ENCODE data around the gene ADARB2.

The ADARB2 gene

DNA sequence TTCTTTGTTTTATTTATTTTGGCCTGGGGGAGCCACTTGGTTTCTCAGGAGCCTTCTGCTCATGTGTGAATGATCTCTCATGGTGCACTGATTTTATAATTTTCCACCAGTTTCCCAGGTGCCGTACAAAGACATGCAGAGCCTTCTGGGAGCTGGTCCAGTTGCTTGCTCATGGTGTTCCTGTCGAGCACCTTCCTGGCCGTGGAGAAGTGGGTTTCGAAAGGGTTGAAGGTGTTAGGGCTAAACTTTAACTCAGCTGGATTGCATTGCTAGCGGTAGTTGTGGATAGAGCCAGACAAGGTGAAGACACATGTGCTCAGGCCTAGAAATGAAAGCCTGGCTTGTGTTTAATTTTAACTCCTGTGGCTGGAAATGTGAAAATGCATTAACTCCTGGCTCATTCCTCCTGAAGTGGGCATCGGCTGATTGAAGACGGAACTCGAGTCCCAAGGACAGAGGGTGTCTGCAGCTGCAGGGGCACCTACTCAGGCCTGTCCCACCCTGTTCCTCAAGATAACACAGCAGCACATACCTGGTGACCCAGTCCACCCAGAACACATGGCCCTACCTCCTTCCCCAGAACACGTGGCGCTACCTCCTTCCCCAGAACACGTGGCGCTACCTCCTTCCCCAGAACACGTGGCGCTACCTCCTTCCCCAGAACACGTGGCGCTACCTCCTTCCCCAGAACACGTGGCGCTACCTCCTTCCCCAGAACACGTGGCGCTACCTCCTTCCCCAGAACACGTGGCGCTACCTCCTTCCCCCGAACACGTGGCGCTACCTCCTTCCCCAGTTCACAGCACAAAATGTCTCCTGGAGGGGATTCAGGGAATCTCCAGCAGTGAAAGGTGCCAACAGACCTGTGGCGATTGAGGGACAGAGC is 547.9 kb downstream of the ADARB2 start:
- no peak for DNase-seq

DNA sequence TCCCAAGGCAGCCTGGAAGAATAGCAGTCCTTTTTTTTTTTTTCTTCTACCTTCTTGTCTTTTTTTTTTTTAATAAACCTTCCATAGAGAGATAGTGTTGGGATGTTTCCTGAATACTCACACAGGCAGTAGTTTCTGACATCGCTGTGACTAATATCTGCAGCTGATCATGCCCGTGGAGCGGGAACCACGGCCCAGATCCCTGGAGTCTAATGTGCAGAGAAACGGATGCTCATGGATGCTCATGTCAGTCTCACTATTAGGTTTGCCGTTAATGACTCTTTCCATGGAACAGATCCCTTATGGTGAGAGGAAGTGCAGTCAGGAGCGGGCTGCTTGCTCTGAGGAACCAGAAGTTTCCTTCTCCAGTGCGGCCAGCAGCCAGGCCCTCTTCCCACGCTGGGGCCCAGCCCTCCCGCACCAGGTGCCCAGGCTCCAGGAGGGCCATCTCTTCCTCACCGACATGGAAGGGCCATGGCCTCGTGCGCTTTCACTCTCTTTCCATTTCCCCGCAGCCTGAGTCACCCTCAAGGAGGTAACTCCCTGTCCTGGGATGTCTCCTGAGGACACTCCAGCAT is 548.7 kb downstream of the ADARB2 start:
- no peak for DNase-seq

DNA sequence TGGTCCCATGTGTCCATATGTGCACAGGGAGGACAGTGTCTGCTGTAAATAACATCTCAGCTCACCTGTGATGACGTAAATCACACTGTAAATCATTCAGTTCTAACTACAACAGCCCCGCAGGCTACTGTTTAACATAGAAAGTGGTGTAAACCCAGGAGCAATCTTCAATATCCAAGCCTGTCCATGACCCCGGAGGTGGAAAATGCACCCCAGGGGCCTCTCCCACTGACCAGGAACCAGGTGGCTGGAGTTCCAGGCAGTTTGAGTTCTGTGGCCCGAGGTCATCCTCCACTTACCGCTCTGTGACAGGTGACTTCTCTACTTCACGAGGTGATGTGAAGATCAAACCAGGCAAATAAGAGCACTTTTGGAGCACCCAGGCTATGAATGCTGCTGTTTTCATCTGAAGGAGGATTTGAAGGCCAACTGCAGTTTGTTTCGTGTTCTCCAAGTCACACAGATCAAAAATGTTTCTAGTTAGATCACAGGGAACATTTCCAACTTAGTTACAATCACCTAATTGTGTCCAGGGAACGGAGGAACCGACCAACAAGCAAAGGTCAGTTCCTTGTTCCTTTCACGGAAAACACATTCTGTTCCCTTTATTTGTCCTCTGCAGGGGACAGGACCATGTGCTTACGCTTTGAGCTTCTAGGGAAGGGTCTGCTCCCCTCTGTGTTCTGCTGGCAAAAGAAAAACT is 549.3 kb downstream of the ADARB2 start:
- no peak for DNase-seq

DNA sequence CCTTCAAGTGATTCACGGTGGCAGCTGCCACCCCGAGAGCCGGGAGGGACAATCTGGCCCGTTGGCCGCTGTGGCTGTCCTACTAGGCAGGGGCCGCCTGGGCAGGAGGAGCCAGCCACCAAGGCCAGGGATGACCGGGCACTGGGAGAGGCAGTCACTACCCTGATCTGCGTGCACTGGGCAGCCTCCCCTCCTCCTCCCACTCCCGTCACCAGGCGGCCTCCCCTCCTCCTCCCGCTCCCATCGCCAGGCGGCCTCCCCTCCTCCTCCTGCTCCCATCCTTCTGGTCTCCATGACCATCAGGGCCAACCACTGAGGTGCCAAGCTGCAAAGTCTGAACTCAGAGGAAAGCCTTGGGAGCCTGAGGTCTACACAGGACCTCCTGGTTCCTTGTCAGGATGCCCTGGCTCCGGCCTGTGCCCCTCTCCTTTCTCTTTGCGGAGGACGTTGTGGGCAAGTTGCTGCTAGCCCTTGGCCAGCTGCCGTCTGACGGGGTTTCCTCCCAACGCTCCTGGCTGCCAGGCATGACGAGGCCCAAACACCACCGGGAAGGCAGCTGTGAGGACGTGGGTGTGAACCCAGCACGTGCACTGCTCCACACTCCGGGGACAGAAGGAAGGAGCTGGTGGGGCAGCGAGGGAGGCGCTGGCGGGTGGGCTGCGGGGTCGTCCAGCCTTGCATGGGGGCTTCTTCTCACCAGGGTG is 550.0 kb downstream of the ADARB2 start:
- DNase-seq: no peak

DNA sequence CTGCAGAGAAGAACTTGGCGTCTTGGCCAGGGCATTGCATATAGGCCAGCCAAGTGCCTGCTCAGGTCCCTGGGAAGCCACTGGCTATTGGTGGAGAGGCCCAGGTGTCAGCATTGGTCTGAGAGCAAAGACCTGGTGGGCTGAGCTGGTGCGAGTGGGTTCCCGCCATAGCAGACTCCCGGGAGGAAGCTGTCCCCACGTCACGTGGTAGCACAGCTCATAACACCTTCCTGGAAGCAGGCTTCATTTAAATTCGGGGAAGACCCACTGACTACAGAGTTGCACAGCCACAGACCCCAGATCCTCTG is 550.7 kb downstream of the ADARB2 start:
- DNase-seq: no peak

DNA sequence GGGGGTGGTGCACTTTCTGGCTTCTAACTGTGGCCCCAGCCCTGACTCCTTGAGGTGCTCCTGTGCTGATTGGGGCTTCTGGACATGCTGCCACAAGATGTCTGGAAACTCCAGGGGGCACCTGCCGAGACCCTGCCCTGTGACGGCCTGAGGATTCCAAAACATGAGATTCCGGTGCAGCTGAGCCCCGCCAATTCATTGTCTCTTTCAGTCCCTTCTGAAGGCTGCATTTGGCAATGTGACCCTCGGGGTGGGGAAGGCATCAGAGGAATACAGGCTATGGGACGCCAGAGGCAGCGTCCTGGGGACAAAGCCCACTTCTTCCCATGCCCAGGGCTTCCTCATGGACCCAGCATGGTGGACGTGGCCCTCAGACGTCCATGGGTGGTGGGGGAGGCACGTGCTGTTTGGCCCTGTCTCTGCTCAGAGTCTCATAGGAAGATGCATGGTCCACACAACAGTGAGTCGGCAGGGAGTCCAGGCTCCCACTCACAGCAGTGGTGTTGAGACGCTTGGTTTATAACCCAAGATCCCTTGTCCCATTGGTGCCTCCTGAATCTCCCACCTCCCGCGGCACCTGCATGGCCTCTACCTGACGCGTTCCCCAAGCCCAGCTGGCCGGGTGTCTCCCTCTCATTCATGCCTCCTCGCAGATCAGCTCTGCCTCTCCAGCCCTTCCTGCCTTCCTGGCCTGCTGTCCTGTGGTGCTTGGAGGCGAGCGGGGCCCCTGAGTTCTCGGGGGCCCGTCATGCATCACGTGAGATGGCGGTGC is 551.2 kb downstream of the ADARB2 start:
- DNase-seq: no peak

DNA sequence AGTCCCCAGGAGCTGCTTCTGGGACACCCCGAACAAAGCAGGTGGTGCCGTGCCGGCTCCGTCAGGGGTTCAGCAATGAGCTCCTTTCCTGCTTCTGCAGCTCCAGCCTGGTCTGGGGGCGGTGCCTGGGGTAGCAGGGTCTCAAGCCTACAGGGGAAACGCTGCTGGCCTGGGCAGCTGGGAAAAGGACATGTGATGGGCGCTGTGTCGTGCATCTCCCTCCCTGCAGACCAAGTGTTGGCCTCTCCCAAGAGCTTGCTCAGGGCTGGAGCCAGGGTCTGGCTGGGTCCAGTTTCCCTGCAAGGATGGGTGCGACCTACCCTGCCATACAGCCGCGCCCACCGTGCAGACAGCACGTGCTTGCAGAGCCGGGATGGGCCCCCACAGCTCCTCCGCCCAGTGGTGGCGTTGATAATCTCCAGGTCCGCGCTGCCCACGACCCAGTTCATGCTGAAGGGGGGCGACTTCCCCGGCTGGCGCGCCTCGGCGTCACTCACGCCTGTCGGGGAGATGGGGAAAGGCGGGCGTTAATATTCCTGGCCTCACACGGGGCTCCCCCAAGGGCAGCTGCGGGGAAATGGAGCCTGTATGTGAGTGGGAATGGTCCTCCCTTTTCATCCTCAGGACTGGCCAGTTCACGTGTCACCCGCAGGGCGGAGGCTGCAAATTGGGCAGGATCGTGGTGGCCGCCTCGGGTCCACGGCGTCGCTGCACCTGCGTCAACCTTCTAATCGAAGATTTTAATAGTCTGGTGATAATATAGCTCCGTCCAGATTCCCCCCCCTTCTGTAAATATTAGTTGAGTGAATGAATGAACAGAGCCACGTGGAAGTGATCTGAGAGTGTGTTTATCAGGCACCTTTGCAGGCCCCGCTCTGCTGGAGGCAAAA is 552.5 kb downstream of the ADARB2 start:
- no peak for DNase-seq

GRCh38 chr10:1183701-1184100 is 553.6 kb downstream of the ADARB2 start:
- no peak for DNase-seq

DNA sequence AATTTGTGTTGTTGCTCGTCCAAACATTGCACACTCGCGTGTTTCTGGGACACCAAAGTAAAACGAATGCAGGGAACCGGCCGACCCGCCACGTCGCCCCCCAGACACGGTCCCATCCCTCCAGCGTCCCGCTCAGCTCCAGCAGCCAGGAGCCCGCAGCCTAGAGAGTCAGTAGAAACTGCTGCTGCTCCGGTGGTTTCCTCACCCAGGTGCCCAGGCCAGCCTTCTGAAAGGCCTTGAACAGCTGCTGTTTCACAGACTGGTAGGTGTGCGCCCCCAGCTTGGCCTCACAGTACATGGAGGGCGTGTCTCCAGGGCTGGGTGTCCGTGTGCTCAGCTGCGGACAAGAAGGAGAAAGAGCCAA is 554.3 kb downstream of the ADARB2 start:
- no peak for DNase-seq

- DNase-seq: no peak
Measured at GRCh38 chr10:1182280-1183032, 554.9 kb downstream of the ADARB2 start.

DNA sequence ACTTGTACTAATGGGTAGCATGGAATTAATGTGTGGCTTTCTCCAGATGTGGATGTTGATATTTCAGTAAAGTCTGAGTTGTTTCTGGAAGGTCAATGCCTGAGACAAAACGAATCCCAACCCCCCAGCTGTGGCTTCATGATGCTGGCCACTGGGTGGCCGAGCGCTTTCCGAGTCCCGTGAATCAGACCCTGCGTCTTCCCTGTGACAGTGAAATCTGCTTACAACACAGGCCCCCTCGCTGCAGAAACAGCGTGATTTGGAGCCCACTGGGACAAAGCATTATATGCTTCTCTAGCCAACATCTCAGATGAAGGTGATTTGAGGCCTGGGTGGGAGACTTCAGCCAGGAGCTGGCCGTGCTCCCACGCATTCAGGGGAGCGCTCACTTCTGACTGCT is 556.5 kb downstream of the ADARB2 start:
- DNase-seq: no peak

DNA sequence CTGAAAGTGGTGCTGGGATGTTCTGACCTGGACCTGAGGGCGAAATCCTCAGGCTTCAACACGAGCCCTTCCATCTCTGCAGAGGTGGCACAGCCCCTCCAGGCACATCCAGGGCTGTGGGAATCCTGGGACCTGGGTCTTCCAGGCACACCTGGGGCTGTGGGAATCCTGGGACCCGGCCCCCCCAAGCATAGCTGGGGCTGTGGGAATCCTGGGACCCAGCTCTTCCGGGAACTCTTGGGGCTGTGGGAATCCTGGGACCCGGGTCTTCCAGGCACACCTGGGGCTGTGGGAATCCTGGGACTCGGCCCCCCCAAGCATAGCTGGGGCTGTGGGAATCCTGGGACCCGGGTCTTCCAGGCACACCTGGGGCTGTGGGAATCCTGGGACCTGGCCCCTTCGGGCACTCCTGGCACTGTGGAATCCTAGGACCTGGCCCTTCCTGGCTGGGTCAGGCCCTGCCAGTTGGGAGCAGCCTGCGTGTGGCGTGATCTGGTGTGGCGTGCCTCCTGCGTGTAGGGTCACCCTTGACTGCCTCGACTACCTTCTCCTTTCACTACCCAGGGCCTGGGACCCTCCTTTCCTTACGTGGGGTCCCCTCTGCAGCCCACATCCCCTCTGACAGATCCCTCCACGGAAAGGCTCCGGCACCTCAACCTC is 557.1 kb downstream of the ADARB2 start:
- no peak for DNase-seq

DNA sequence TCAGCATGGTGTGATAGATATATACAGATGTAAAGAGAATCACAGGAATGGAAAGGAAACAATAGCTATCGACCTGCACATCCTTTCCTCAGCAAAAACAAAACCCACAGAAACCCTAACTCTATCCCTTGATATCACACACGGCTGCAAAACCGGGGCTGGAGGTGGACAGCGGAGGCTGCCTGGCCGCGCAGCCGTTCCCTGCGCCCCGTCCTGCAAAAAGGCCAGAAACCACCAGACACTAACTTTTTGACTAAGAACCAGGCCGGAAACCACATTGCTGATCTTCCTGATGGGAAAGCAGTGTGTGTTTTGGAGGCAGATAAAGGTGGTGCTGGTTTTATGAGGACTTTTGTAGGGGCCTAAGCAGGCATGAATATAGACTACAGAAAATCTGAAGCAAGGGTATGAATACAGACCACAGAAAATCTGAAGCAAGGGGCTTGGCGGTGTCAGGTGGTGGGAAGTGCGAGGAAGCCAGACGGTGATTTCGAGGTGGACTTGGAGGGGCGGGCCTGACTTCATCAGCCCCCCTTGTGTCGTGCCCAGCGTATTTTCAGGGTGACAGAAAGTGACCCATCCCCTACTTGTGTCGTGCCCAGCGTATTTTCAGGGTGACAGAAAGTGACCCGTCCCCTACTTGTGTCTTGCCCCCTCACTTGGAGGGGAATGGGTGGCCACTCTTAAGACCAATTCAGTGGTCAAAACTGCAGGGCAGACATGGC is 557.8 kb downstream of the ADARB2 start:
- no peak for DNase-seq

DNA sequence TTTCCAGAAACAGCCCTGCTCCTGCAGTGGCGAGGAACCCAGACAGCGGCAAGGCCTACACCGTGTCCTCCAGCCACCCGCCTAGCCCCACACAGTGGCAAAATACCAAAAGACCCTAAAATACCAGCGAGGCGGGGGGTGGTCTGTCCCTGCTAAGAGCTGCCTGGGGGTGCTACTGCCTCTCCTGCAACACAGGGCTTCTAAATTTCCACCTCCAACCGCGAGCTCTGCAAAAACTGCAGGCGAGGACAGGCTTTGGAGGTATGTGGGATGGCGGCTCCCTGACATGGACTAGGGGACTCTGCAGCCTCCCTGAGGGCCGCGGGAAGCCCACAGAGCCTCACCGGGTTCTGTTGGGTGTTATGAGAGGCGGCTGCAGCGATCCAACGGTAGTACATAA is 558.8 kb downstream of the ADARB2 start:
- DNase-seq: no peak

DNA sequence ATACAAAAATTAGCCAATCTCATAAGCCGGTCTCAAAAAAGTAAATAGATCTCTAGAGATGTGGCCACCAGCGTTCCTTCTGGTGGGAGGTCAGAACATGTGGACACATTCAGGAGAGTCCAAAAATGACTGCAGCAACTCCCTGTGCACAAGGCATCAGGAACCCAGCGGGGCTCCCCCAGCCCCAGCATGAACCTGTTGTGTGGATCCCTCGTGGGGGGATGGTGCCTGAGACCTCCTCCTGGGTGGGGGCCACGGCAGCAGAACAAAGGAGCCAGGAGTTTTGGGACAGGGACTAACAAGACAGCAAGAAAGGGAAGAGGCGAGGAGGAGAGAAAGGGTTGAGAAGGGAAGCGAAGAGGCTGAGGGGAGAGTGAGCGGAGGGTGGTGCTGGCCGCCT is 559.4 kb downstream of the ADARB2 start:
- DNase-seq: no peak

- DNase-seq: no peak
Measured at GRCh38 chr10:1175956-1176565, 561.3 kb downstream of the ADARB2 start.

GRCh38 chr10:1174022-1174421 is 563.3 kb downstream of the ADARB2 start:
- no peak for DNase-seq

DNA sequence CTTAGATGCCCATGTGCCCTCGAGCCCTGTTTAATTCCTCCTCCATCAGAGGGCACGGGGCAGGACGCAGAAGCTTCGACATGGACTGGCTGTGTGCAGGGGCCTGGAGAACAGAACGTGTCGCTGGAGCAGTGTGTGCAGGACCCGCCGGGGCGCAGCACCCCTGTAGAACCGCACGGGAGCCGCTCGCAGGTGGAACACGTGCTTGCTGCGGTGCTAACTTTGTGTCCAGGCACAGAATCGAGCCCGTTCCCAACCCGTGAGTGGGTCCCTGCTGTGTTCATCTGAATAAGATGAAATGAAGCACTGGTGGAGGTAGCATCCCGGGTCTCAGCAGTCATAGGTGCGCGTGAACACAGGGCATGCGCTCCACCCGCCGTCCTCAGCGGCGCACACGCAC is 564.2 kb downstream of the ADARB2 start:
- DNase-seq: no peak

- no peak for DNase-seq
Measured at GRCh38 chr10:1172256-1172984, 564.9 kb downstream of the ADARB2 start.

Measured in activated CD4-positive, CD25-positive, alpha-beta regulatory T cell treated with anti-CD3 and anti-CD28 coated beads, Interleukin-2, amount 50 U/mL, for 72 hours (primary cell).